ENCODE measurements around the gene DST. TPM values are rescaled to one million over a fixed set of nuclear protein-coding genes. Genes with fewer than 3 reads are reported as not detected.
"Not testable (repeated sequence)": the region's sequence is repeated elsewhere in the genome, so short reads cannot be mapped to it uniquely, and the experiment has no call there.

The DST gene
- total and polyA plus RNA-seq, 7 donors, result 62.5 to 791 (median 495) TPM

DNA sequence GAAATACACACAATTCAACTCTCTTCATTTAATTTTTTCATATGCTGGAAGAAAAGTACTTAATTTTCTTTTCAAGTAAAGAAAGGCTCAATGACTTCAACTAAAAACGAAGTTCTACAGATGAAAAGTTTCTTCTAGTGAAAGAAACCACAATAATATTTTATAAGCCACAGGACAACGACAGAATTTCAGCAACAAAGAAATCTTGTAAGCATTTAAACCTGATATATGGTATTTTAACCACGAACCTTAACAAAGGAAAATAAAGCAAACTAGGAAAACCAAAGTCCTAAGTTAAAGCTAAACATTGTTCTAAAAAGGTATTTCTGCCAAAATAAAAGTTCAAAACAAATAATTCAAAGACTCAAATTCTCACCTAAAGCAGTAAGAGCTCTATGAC is 24.6 kb upstream of the DST start:
- no peak for DNase-seq
- WGBS, 2 donors, result 20 to 21% methylated on average over 3 of the region's 3 CpGs
- no peaks in the 10 kb centered on the region for H3K27me3 ChIP-seq
- H3K4me3 ChIP-seq, result no peak overlapping the region
- intact Hi-C loops (cut with DNase I), result no loop called here
- no peaks in the 10 kb centered on the region for H3K36me3 ChIP-seq
- H3K4me1 ChIP-seq, result peaks cover 0 to 58% (median 35%) of the 10 kb centered on the region in 4 donors
- H3K27ac ChIP-seq, result no peak overlapping the region
- H3K9me3 ChIP-seq, result no peaks in the 10 kb centered on the region
- TF ChIP-seq EP300 (IDR thresholded peaks at IDR 0.05) (no peak), POLR2A (IDR thresholded peaks at IDR 0.05) (no peak), POLR2AphosphoS5 (IDR thresholded peaks at IDR 0.05) (no peak), CTCF (IDR thresholded peaks at IDR 0.05) (no peak)

- H3K27me3 ChIP-seq, result no peaks in the 10 kb centered on the region
- H3K27ac ChIP-seq, result peak overlapping the region in 2 of 4 donors; percentile 33 to 43
- H3K9me3 ChIP-seq, result no peaks in the 10 kb centered on the region
- no peaks in the 10 kb centered on the region for H3K36me3 ChIP-seq
- no peak for TF ChIP-seq EP300 (IDR thresholded peaks at IDR 0.05)
- TF ChIP-seq CTCF (IDR thresholded peaks at IDR 0.05), result no peak
- TF ChIP-seq POLR2A (IDR thresholded peaks at IDR 0.05), result no peak
- TF ChIP-seq POLR2AphosphoS5 (IDR thresholded peaks at IDR 0.05), result no peak
- intact Hi-C loops (cut with DNase I), result no loop called here
- DNase-seq, result no peak
- 76 to 77% methylated on average over 1 of the region's 1 CpG for WGBS, 2 donors
- H3K4me3 ChIP-seq, result no peak overlapping the region
- H3K4me1 ChIP-seq, result peaks cover 0 to 58% (median 36%) of the 10 kb centered on the region in 4 donors
Measured at GRCh38 chr6:56664029-56664428, 21.3 kb upstream of the DST start.

GRCh38 chr6:56663344-56663743 is 20.7 kb upstream of the DST start:
- Histone ChIP-seq H3K27ac (peak overlapping the region in 1 of 4 donors; percentile 3), H3K4me3 (no peak overlapping the region), H3K9me3 (no peaks in the 10 kb centered on the region), H3K36me3 (no peaks in the 10 kb centered on the region), H3K27me3 (no peaks in the 10 kb centered on the region), H3K4me1 (peaks cover 0 to 63% (median 37%) of the 10 kb centered on the region in 4 donors)
- WGBS, 2 donors, result 21 to 74% methylated on average over 3 of the region's 3 CpGs
- no peak for TF ChIP-seq POLR2A (IDR thresholded peaks at IDR 0.05)
- TF ChIP-seq POLR2AphosphoS5 (IDR thresholded peaks at IDR 0.05), result no peak
- no peak for TF ChIP-seq EP300 (IDR thresholded peaks at IDR 0.05)
- TF ChIP-seq CTCF (IDR thresholded peaks at IDR 0.05), result no peak
- DNase-seq, result no peak
- intact Hi-C loops (cut with DNase I), result no loop called here

DNA sequence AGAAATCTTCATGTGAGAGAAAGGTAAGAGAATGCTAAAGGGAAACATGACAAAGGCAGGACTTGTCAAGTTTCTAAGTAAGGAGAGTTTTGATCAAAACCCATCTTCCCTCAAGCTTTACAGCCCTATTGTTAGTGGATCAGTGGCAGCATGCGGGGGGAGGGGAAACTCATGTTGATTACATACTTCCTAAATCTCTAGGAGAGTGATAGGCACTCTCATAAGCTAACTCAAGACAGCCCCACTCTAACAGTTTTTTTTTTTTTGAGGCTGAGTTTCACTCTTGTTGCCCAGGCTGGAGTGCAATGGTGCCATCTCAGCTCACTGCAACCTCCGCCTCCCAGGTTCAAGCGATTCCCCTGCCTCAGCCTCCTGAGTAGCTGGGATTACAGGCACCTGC is 18.6 kb upstream of the DST start:
- intact Hi-C loops (cut with DNase I); H3K27me3 ChIP-seq; H3K27ac ChIP-seq; H3K36me3 ChIP-seq; DNase-seq; H3K4me3 ChIP-seq; H3K9me3 ChIP-seq: not testable (repeated sequence)
- H3K4me1 ChIP-seq, result peaks cover 0 to 68% (median 38%) of the 10 kb centered on the region in 4 donors
- 83 to 87% methylated on average over 3 of the region's 3 CpGs for WGBS, 2 donors

DNA sequence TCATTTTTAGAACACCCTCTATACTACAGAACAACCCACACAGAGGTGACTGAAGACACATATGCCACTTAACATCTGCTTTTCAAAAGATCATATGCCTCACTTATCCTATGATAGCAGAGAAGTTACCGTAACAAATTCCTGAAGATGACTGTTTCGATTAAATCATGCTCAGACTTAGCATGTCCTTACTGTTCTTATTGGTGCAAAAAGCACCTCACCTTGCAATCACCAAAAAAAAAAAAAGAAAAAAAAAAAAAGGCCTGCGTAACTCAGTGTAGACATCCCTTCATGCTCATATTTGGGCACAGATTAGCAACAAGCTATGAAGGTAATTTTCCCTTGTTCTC is 17.7 kb upstream of the DST start:
- Histone ChIP-seq H3K27ac (no peak overlapping the region), H3K9me3 (no peaks in the 10 kb centered on the region), H3K36me3 (no peaks in the 10 kb centered on the region), H3K27me3 (no peaks in the 10 kb centered on the region), H3K4me1 (peaks cover 0 to 77% (median 47%) of the 10 kb centered on the region in 4 donors), H3K4me3 (no peak overlapping the region)
- no peak for DNase-seq
- no peak for TF ChIP-seq POLR2A (IDR thresholded peaks at IDR 0.05)
- no peak for TF ChIP-seq POLR2AphosphoS5 (IDR thresholded peaks at IDR 0.05)
- intact Hi-C loops (cut with DNase I), result no loop called here
- WGBS, 2 donors, result 92 to 96% methylated on average over 3 of the region's 3 CpGs

DNA sequence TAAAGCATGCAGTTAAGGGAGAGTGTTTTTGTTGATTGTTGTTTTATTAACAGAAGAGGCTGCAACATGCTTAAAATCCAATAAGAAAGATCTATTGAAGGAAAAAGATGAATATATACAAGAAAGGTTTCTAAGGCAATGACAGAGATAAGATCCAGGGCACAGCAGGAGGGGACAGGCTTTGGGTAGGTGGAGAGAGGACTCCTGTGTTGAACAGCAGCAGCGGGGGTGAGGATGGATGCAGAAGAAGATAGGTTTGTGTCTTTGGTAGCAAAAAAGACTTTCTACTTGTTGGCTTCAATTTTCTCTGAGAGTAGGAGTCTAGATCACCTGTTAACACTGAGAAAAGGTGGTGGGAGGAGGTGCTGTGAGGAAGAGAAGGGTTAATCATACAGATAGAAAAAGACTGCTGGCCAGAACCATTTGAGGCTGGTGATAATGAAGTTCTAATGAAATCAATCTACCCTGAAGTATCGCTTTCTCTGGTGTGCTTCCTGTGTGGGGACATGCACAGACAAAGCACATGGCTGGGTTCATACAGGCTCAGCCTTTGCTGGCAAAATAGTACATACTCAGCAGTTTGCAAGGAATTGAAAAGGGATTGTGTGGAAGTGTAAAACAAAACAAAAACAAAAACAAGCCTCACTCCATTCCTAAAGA is 17.2 kb upstream of the DST start:
- DNase-seq, result no peak
- Histone ChIP-seq H3K27me3 (no peaks in the 10 kb centered on the region), H3K9me3 (no peaks in the 10 kb centered on the region), H3K4me1 (peaks cover 0 to 78% (median 51%) of the 10 kb centered on the region in 4 donors), H3K4me3 (no peak overlapping the region), H3K27ac (peak overlapping the region in 2 of 4 donors; percentile 33 to 42), H3K36me3 (no peaks in the 10 kb centered on the region)
- TF ChIP-seq EP300 (IDR thresholded peaks at IDR 0.05), result no peak
- no peak for TF ChIP-seq POLR2AphosphoS5 (IDR thresholded peaks at IDR 0.05)
- TF ChIP-seq CTCF (IDR thresholded peaks at IDR 0.05), result no peak
- TF ChIP-seq POLR2A (IDR thresholded peaks at IDR 0.05), result no peak
- intact Hi-C loops (cut with DNase I), result no loop called here
- 77 to 95% methylated on average over 2 of the region's 2 CpGs for WGBS, 2 donors
